ENCODE measurements around the gene MRPS2.
"Not testable (repeated sequence)": the region's sequence is repeated elsewhere in the genome, so short reads cannot be mapped to it uniquely, and the experiment has no call there.

The MRPS2 gene

DNA sequence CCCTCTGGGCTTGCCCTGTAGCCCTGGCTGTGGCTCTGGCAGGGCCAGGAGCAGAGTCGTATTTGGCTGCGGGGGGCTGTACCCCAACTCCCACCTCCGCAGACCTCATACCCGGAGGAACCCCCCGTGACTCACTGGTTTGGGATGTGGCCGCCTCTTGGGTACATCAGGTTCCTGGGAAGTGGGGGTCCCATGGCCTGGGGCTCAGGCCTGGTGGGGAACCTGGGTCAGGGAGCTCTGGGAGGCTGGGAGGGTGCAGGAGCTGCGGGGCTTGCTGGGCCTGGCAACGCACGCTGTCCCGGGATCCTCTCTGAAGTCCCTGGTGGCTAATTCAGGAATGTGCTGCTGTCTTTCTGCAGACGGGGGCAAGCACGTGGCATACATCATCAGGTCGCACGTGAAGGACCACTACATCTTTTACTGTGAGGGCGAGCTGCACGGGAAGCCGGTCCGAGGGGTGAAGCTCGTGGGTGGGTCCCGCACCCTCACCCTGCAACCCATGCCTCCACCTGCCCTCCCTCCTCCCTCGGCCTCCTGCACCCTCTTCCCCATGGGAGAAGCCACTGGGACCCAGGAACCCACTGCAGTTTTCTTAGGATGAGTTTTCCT lies 23.1 kb downstream of the MRPS2 start:
- H3K27me3 Mint-ChIP-seq (ENCODE audit: low read depth), result peaks cover 3% of the 10 kb centered on the region
- H3K4me3 Mint-ChIP-seq, result no peak overlapping the region

GRCh38 chr9:135524130-135524861 lies 23.8 kb downstream of the MRPS2 start:
- no peak overlapping the region for H3K4me3 Mint-ChIP-seq
- no peak overlapping the region for H3K27ac Mint-ChIP-seq
- H3K4me1 Mint-ChIP-seq (ENCODE audit: low read depth), result no peaks in the 10 kb centered on the region
- no peak for DNase-seq (ENCODE audit: low spot score)
- no peaks in the 10 kb centered on the region for H3K9me3 Mint-ChIP-seq
- no peaks in the 10 kb centered on the region for H3K36me3 Mint-ChIP-seq (ENCODE audit: low read depth)
- H3K27me3 Mint-ChIP-seq (ENCODE audit: low read depth), result peaks cover under 1% of the 10 kb centered on the region

More for the DNA sequence above, 23.1 kb downstream of the MRPS2 start:
- Mint-ChIP-seq H3K36me3 (ENCODE audit: low read depth) (no peaks in the 10 kb centered on the region), H3K27ac (no peak overlapping the region), H3K9me3 (no peaks in the 10 kb centered on the region), H3K4me1 (ENCODE audit: low read depth) (no peaks in the 10 kb centered on the region)
- DNase-seq (ENCODE audit: low spot score), result no peak

DNA sequence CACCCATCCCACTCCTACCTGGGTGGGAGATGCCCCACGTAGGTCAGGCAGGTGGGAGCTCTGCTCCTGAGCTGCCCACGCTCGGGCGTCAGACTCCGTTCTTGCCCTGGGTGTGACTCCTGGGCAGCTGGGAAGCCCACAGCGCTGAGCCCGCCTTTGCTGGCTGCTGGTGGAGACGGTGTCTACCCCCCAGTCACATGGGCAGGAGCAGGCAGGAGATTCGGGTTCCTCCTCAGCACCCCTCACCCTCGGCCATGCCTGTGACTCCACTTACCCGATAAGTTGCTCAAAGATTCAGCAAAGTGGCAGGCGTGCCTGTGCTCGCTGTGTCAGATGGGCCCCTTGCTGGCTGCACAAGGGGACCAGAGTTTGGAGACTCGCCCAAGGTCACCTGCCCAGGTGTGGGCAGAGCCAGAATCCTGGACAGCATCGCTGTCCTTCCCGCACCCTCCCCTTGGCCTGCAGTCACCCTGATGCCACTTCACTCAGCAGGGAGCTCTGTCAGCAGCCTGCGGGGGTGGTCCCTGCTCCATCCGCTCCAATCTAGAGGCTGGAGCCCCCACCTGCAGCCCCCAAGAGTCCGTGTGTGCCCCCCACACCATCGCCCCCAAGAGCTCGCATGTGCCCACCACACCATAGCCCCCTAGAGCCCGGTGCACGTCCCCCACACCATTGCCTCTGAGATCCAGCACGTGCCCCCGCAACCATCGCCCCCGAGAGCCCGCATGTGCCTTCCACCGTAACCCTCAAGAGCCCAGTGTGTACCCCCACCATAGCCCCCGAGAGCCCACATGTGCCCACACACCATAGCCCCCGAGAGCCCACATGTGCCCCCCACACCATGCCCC lies 25.0 kb downstream of the MRPS2 start:
- Mint-ChIP-seq H3K4me3 (no peak overlapping the region), H3K27me3 (ENCODE audit: low read depth) (no peaks in the 10 kb centered on the region), H3K27ac (no peak overlapping the region), H3K4me1 (ENCODE audit: low read depth) (no peaks in the 10 kb centered on the region), H3K36me3 (ENCODE audit: low read depth) (no peaks in the 10 kb centered on the region), H3K9me3 (no peaks in the 10 kb centered on the region)
- no peak for DNase-seq (ENCODE audit: low spot score)

DNA sequence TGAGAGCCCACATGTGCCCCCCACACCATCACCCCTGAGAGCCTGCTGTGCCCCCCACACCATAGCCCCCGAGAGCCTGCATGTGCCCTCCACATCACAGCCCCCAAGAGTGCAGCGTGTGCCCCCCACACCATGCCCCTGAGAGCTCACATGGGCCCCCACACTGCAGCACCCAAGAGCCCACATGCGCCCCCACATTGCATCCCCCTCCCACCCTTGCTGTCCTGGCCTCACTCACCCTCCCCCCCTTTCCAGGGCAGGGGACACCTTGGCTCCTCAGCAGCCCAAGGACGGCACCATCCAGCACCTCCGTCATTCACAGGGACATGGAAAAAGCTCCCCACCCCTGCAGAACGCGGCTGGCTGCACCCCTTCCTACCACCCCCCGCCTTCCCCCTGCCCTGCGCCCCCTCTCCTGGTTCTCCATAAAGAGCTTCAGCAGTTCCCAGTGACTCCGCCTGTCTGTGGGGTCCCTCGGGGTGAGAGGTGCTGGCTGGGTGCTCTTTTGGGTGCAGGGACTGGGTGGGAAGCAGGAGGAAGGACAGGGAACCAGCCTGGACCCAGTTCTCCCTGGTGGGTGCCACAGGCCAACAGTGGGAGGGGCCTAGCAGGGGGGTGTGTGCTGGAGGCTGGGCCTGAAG lies 25.7 kb downstream of the MRPS2 start:
- Mint-ChIP-seq H3K4me3 (no peak overlapping the region), H3K27ac (no peak overlapping the region), H3K4me1 (ENCODE audit: low read depth) (no peaks in the 10 kb centered on the region), H3K27me3 (ENCODE audit: low read depth) (no peaks in the 10 kb centered on the region), H3K36me3 (ENCODE audit: low read depth) (no peaks in the 10 kb centered on the region), H3K9me3 (no peaks in the 10 kb centered on the region)
- no peak for DNase-seq (ENCODE audit: low spot score)

GRCh38 chr9:135526730-135527571 lies 26.5 kb downstream of the MRPS2 start:
- no peaks in the 10 kb centered on the region for H3K4me1 Mint-ChIP-seq (ENCODE audit: low read depth)
- no peak for DNase-seq (ENCODE audit: low spot score)
- no peaks in the 10 kb centered on the region for H3K36me3 Mint-ChIP-seq (ENCODE audit: low read depth)

GRCh38 chr9:135528842-135529435 lies 28.5 kb downstream of the MRPS2 start:
- not testable (repeated sequence) for H3K36me3 Mint-ChIP-seq (ENCODE audit: low read depth); H3K27me3 Mint-ChIP-seq (ENCODE audit: low read depth); H3K4me1 Mint-ChIP-seq (ENCODE audit: low read depth); H3K9me3 Mint-ChIP-seq; H3K27ac Mint-ChIP-seq; H3K4me3 Mint-ChIP-seq; DNase-seq (ENCODE audit: low spot score)

More at GRCh38 chr9:135526730-135527571, 26.5 kb downstream of the MRPS2 start:
- H3K27me3 Mint-ChIP-seq (ENCODE audit: low read depth), result no peaks in the 10 kb centered on the region
- H3K9me3 Mint-ChIP-seq, result no peaks in the 10 kb centered on the region
- H3K4me3 Mint-ChIP-seq, result no peak overlapping the region
- H3K27ac Mint-ChIP-seq, result no peak overlapping the region

DNA sequence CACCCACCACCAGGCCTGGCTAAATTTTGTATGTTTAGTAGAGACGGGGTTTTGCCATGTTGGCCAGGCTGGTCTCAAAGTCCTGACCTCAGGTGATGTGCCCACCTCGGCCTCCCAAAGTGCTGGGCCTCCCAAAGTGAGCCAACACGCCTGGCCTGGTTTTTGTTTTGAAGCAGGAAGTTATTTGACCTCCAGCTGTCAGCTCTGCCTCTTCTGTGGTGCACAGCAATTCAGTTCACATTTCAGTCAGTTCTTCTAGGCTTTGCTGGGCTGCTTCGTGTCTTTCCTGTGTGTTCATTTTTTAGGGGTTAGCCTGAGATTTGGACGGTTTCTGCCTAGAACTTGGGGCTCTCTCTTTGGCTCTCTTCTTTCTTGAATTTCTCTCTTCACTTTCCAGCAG lies 29.7 kb downstream of the MRPS2 start:
- Mint-ChIP-seq H3K36me3 (ENCODE audit: low read depth) (no peaks in the 10 kb centered on the region), H3K27ac (no peak overlapping the region), H3K4me3 (no peak overlapping the region), H3K9me3 (no peaks in the 10 kb centered on the region), H3K27me3 (ENCODE audit: low read depth) (peaks cover 4% of the 10 kb centered on the region), H3K4me1 (ENCODE audit: low read depth) (no peaks in the 10 kb centered on the region)
- DNase-seq (ENCODE audit: low spot score), result no peak

DNA sequence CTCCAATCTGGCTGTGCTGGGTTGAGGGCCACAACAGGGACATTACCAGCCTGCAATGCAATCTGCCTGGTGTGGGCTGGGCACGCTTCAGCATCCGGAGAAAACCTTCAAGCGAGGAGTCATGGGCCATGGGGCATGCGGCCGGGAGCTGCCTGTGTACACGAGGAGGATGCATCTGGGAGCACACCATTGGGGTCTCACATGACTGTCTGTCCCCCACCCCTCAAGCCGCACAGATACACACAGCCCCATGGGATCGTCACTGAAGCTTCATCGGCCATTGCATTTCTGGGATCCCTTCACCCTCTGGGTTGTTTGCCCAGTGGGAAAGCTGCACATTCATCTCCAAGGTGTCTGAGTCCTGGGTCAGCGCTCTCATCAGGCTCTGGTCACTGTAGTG lies 30.6 kb downstream of the MRPS2 start:
- no peak overlapping the region for H3K4me3 Mint-ChIP-seq
- peaks cover 4% of the 10 kb centered on the region for H3K27me3 Mint-ChIP-seq (ENCODE audit: low read depth)
- H3K36me3 Mint-ChIP-seq (ENCODE audit: low read depth), result no peaks in the 10 kb centered on the region

GRCh38 chr9:135533113-135533512 lies 32.6 kb downstream of the MRPS2 start:
- Mint-ChIP-seq H3K27ac (no peak overlapping the region), H3K4me3 (no peak overlapping the region), H3K27me3 (ENCODE audit: low read depth) (peaks cover 4% of the 10 kb centered on the region), H3K4me1 (ENCODE audit: low read depth) (no peaks in the 10 kb centered on the region), H3K36me3 (ENCODE audit: low read depth) (no peaks in the 10 kb centered on the region), H3K9me3 (no peaks in the 10 kb centered on the region)
- DNase-seq (ENCODE audit: low spot score), result no peak

More for the DNA sequence above, 30.6 kb downstream of the MRPS2 start:
- Mint-ChIP-seq H3K9me3 (no peaks in the 10 kb centered on the region), H3K27ac (no peak overlapping the region), H3K4me1 (ENCODE audit: low read depth) (no peaks in the 10 kb centered on the region)
- DNase-seq (ENCODE audit: low spot score), result no peak

DNA sequence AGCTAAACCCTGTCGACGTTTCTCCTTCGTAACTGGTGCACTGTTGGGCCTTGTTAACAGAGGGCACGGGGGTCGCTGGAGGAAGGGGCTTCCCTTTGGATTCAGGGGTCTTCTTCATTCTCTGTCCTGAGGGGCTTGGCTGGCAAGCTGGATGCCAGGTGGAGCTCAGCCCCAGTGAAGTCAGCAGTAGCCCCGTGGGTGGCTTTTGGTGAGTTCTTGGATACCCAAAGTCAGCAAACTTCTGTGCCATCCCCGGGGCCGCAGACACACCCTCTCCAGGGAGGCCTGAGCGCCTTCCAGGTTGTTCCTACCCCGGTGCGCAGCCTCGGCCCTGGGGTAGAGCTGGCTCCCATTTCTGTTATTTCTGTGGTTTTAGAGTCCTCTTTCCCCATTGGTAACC lies 33.2 kb downstream of the MRPS2 start:
- no peaks in the 10 kb centered on the region for H3K9me3 Mint-ChIP-seq
- no peaks in the 10 kb centered on the region for H3K36me3 Mint-ChIP-seq (ENCODE audit: low read depth)
- no peak overlapping the region for H3K27ac Mint-ChIP-seq
- DNase-seq (ENCODE audit: low spot score), result no peak
- peaks cover 4% of the 10 kb centered on the region for H3K27me3 Mint-ChIP-seq (ENCODE audit: low read depth)
- no peaks in the 10 kb centered on the region for H3K4me1 Mint-ChIP-seq (ENCODE audit: low read depth)
- H3K4me3 Mint-ChIP-seq, result no peak overlapping the region

DNA sequence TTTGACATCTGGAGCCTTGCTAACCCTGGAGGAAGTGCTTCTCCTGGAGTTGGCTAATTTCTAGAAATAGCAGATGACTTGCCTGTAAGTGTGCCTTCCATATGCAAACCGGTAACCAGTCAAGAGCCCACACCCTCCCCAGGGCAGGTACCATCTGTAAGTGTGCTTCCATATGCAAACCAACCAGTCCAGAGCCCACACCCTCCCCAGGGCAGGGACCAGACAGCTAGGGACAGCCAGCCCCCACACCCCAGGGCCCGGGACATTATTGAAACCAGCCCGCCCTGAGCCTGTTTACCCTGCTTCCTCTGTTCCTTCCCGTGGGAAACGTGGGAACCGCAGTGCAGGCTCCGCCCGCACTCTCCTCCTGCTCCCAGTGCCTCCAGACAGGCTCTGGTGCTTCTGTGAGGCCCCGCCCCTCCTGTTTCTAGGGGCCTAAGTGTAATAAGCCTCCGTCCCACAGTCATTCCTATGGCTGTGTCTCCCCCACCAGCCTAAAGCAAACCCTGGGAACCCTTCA lies 33.8 kb downstream of the MRPS2 start:
- H3K36me3 Mint-ChIP-seq (ENCODE audit: low read depth); H3K27me3 Mint-ChIP-seq (ENCODE audit: low read depth); H3K4me3 Mint-ChIP-seq; H3K4me1 Mint-ChIP-seq (ENCODE audit: low read depth); H3K9me3 Mint-ChIP-seq; H3K27ac Mint-ChIP-seq; DNase-seq (ENCODE audit: low spot score): not testable (repeated sequence)

DNA sequence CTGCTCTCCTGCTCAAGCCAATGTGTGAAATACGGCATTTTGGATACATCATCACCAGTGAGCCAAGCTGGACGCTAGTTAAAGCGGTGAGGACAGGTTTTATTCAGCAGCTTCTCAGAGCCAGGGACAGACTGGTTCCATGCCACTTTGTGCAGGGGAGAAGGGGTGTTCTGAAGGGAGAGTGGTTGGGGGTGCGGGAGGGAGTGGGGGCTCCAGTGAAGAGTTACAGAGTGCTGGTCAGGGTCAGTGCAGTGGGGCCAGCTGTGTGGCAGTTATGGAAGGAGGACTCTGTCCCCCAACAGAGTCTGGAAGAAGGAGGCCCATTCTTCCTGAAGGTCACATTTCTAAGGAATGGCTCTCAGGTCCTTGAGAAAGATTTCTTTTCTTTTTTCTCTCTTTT lies 34.3 kb downstream of the MRPS2 start:
- not testable (repeated sequence) for H3K27me3 Mint-ChIP-seq (ENCODE audit: low read depth); H3K4me1 Mint-ChIP-seq (ENCODE audit: low read depth); H3K27ac Mint-ChIP-seq; H3K9me3 Mint-ChIP-seq; H3K36me3 Mint-ChIP-seq (ENCODE audit: low read depth); H3K4me3 Mint-ChIP-seq; DNase-seq (ENCODE audit: low spot score)

DNA sequence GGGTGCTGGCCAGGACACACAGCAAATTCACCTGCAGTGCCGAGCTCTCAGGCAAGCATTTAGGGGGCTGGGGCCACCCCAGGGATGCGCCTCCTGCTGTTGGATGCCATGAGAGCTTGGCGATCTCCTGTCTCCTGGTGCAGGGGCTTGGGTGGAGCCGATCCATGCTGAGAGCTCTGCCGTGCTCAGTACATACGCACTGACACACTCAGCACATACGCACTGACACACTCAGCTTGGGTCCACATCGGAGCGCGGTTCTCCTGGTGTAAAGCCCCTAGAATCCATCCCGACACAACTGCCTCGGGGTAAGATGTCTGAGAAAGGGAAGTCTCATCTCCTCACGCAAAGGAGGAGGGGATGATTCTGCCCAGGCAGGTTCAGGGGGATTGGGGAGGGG lies 35.1 kb downstream of the MRPS2 start:
- not testable (repeated sequence) for DNase-seq (ENCODE audit: low spot score); H3K4me1 Mint-ChIP-seq (ENCODE audit: low read depth); H3K9me3 Mint-ChIP-seq; H3K27ac Mint-ChIP-seq; H3K36me3 Mint-ChIP-seq (ENCODE audit: low read depth); H3K4me3 Mint-ChIP-seq; H3K27me3 Mint-ChIP-seq (ENCODE audit: low read depth)
